ENCODE results near the gene CHID1.

Gene CHID1

GRCh38 chr11:831118-831864, 79.3 kb downstream of the CHID1 start:
- Histone ChIP-seq H3K27me3 (ENCODE audit: insufficient read depth, low read length) (peaks cover 60% of the 10 kb centered on the region), H3K9ac (ENCODE audit: low read depth, low read length) (peak overlapping the region; percentile 55; the same call in 1 of the 2 replicates), H3K9me3 (ENCODE audit: insufficient read depth, low read depth, low read length) (no peaks in the 10 kb centered on the region), H3K4me3 (ENCODE audit: low read length) (peak overlapping the region; percentile 52), H3K36me3 (ENCODE audit: insufficient read depth, low read length) (0 out of 2 replicates have a peak, but pooled peaks cover 2% of the 10 kb centered on the region), H3K27ac (ENCODE audit: low read depth, low read length) (no peak overlapping the region), H3K4me1 (ENCODE audit: insufficient read depth, low read length) (peaks cover 32% of the 10 kb centered on the region)
- WGBS = 9% methylated on average over 31 of the region's 31 CpGs

GRCh38 chr11:830295-831117, 80.1 kb downstream of the CHID1 start:
- Histone ChIP-seq H3K9me3 (ENCODE audit: insufficient read depth, low read depth, low read length) (no peaks in the 10 kb centered on the region), H3K27ac (ENCODE audit: low read depth, low read length) (no peak overlapping the region), H3K4me1 (ENCODE audit: insufficient read depth, low read length) (peaks cover 32% of the 10 kb centered on the region), H3K4me3 (ENCODE audit: low read length) (peak overlapping the region; percentile 52), H3K36me3 (ENCODE audit: insufficient read depth, low read length) (no peaks in the 10 kb centered on the region), H3K27me3 (ENCODE audit: insufficient read depth, low read length) (peaks cover 68% of the 10 kb centered on the region), H3K9ac (ENCODE audit: low read depth, low read length) (peak overlapping the region; percentile 55; the same call in 1 of the 2 replicates)
- WGBS = 2% methylated on average over 75 of the region's 78 CpGs

- no peak overlapping the region for H3K27ac ChIP-seq (ENCODE audit: low read depth, low read length)
- H3K27me3 ChIP-seq (ENCODE audit: insufficient read depth, low read length) = peaks cover 68% of the 10 kb centered on the region
- H3K9ac ChIP-seq (ENCODE audit: low read depth, low read length) = peak overlapping the region; percentile 41; the same call in 1 of the 2 replicates
- 0 out of 2 replicates have a peak, but pooled peaks cover 3% of the 10 kb centered on the region for H3K36me3 ChIP-seq (ENCODE audit: insufficient read depth, low read length)
- peaks cover 32% of the 10 kb centered on the region for H3K4me1 ChIP-seq (ENCODE audit: insufficient read depth, low read length)
- WGBS = 2% methylated on average over 39 of the region's 39 CpGs
- H3K4me3 ChIP-seq (ENCODE audit: low read length) = peak overlapping the region; percentile 52
- H3K9me3 ChIP-seq (ENCODE audit: insufficient read depth, low read depth, low read length) = no peaks in the 10 kb centered on the region
These were observed 80.7 kb downstream of the CHID1 start for GRCh38 chr11:829847-830294.

GRCh38 chr11:829176-829846, 81.3 kb downstream of the CHID1 start:
- Histone ChIP-seq H3K4me3 (ENCODE audit: low read length) (peak overlapping the region; percentile 52), H3K4me1 (ENCODE audit: insufficient read depth, low read length) (peaks cover 32% of the 10 kb centered on the region), H3K9ac (ENCODE audit: low read depth, low read length) (peak overlapping the region; percentile 41; the same call in 1 of the 2 replicates)

GRCh38 chr11:828506-829175, 82.0 kb downstream of the CHID1 start:
- no peaks in the 10 kb centered on the region for H3K9me3 ChIP-seq (ENCODE audit: insufficient read depth, low read depth, low read length)
- 0 out of 2 replicates have a peak, but pooled peaks cover 3% of the 10 kb centered on the region for H3K36me3 ChIP-seq (ENCODE audit: insufficient read depth, low read length)
- H3K4me1 ChIP-seq (ENCODE audit: insufficient read depth, low read length) = peaks cover 32% of the 10 kb centered on the region
- peak overlapping the region; percentile 52 for H3K4me3 ChIP-seq (ENCODE audit: low read length)
- no peak overlapping the region for H3K27ac ChIP-seq (ENCODE audit: low read depth, low read length)
- WGBS = 52% methylated on average over 21 of the region's 21 CpGs
- H3K9ac ChIP-seq (ENCODE audit: low read depth, low read length) = no peak overlapping the region
- peaks cover 68% of the 10 kb centered on the region for H3K27me3 ChIP-seq (ENCODE audit: insufficient read depth, low read length)

More at GRCh38 chr11:829176-829846, 81.3 kb downstream of the CHID1 start:
- H3K36me3 ChIP-seq (ENCODE audit: insufficient read depth, low read length) = 0 out of 2 replicates have a peak, but pooled peaks cover 3% of the 10 kb centered on the region
- no peaks in the 10 kb centered on the region for H3K9me3 ChIP-seq (ENCODE audit: insufficient read depth, low read depth, low read length)
- no peak overlapping the region for H3K27ac ChIP-seq (ENCODE audit: low read depth, low read length)
- 4% methylated on average over 40 of the region's 40 CpGs for WGBS
- peaks cover 68% of the 10 kb centered on the region for H3K27me3 ChIP-seq (ENCODE audit: insufficient read depth, low read length)

- no peaks in the 10 kb centered on the region for H3K9me3 ChIP-seq (ENCODE audit: insufficient read depth, low read depth, low read length)
- 0 out of 2 replicates have a peak, but pooled peaks cover 3% of the 10 kb centered on the region for H3K36me3 ChIP-seq (ENCODE audit: insufficient read depth, low read length)
- H3K4me3 ChIP-seq (ENCODE audit: low read length) = peak within 1 kb of the TSS; percentile 55
- H3K27ac ChIP-seq (ENCODE audit: low read depth, low read length) = no peak within 1 kb of the TSS; the same call in 1 of the 2 replicates
- WGBS = 37% methylated on average over 5 of the region's 5 CpGs
- H3K9ac ChIP-seq (ENCODE audit: low read depth, low read length) = peak within 1 kb of the TSS; percentile 41
- peaks cover 32% of the 10 kb centered on the region for H3K4me1 ChIP-seq (ENCODE audit: insufficient read depth, low read length)
- peaks cover 68% of the 10 kb centered on the region for H3K27me3 ChIP-seq (ENCODE audit: insufficient read depth, low read length)
These were observed 82.8 kb downstream of the CHID1 start, which contains the start of gene CRACR2B for GRCh38 chr11:827897-828192. TSS of gene CRACR2B (plus strand) at chr11:827919. CDS start at chr11:828608, 689 bp downstream.

- H3K9me3 ChIP-seq (ENCODE audit: insufficient read depth, low read depth, low read length) = no peaks in the 10 kb centered on the region
- H3K36me3 ChIP-seq (ENCODE audit: insufficient read depth, low read length) = 0 out of 2 replicates have a peak, but pooled peaks cover 3% of the 10 kb centered on the region
- H3K4me1 ChIP-seq (ENCODE audit: insufficient read depth, low read length) = peaks cover 32% of the 10 kb centered on the region
- peak overlapping the region; percentile 55 for H3K4me3 ChIP-seq (ENCODE audit: low read length)
- WGBS = 2% methylated on average over 65 of the region's 66 CpGs
- no peak overlapping the region; the same call in 1 of the 2 replicates for H3K27ac ChIP-seq (ENCODE audit: low read depth, low read length)
- peak overlapping the region; percentile 41 for H3K9ac ChIP-seq (ENCODE audit: low read depth, low read length)
- H3K27me3 ChIP-seq (ENCODE audit: insufficient read depth, low read length) = peaks cover 67% of the 10 kb centered on the region
These were observed 83.3 kb downstream of the CHID1 start for GRCh38 chr11:827146-827896.

GRCh38 chr11:826836-827145, 83.8 kb downstream of the CHID1 start:
- peaks cover 62% of the 10 kb centered on the region for H3K27me3 ChIP-seq (ENCODE audit: insufficient read depth, low read length)
- peak overlapping the region; percentile 41; the same call in 1 of the 2 replicates for H3K9ac ChIP-seq (ENCODE audit: low read depth, low read length)
- 3% methylated on average over 22 of the region's 22 CpGs for WGBS
- no peak overlapping the region for H3K27ac ChIP-seq (ENCODE audit: low read depth, low read length)
- H3K4me1 ChIP-seq (ENCODE audit: insufficient read depth, low read length) = peaks cover 28% of the 10 kb centered on the region
- no peaks in the 10 kb centered on the region for H3K9me3 ChIP-seq (ENCODE audit: insufficient read depth, low read depth, low read length)
- H3K36me3 ChIP-seq (ENCODE audit: insufficient read depth, low read length) = 0 out of 2 replicates have a peak, but pooled peaks cover 3% of the 10 kb centered on the region
- peak overlapping the region; percentile 55 for H3K4me3 ChIP-seq (ENCODE audit: low read length)

- H3K36me3 ChIP-seq (ENCODE audit: insufficient read depth, low read length) = 0 out of 2 replicates have a peak, but pooled peaks cover 6% of the 10 kb centered on the region
- peaks cover 22% of the 10 kb centered on the region for H3K4me1 ChIP-seq (ENCODE audit: insufficient read depth, low read length)
- peaks cover 56% of the 10 kb centered on the region for H3K27me3 ChIP-seq (ENCODE audit: insufficient read depth, low read length)
- no peak overlapping the region for H3K27ac ChIP-seq (ENCODE audit: low read depth, low read length)
- 87% methylated on average over 8 of the region's 9 CpGs for WGBS
- H3K9ac ChIP-seq (ENCODE audit: low read depth, low read length) = no peak overlapping the region
- H3K4me3 ChIP-seq (ENCODE audit: low read length) = peak overlapping the region; percentile 55; the same call in 1 of the 2 replicates
- H3K9me3 ChIP-seq (ENCODE audit: insufficient read depth, low read depth, low read length) = no peaks in the 10 kb centered on the region
These were observed 84.4 kb downstream of the CHID1 start for GRCh38 chr11:826227-826621.

All from HUES64 (cell line).